K562 (cell line): ENCODE measurements around the gene LRRC8E. TPM values are rescaled to one million over a fixed set of nuclear protein-coding genes. Genes with fewer than 3 reads are reported as not detected.

Source experiments
- BCOR ChIP-seq: fragments of 450-650 bp; IDR thresholded peaks from 2 replicates; pipeline ENCODE4 v1.6.1; 2016
- CBX8 ChIP-seq: fragments of 200-600 bp; sonication (generic); IDR thresholded peaks from 2 replicates; pipeline ENCODE4 v1.6.1; 2012; ENCODE audit warnings: borderline replicate concordance, mixed run types, low read depth, mild to moderate bottlenecking, moderate library complexity, mixed read lengths, low read length, control low read depth, inconsistent platforms; ENCODE audit not compliant: poor library complexity, severe bottlenecking; ENCODE audit errors: extremely low read depth
- EGR1 ChIP-seq: fragments of 450-650 bp; conservative IDR thresholded peaks from 2 replicates; pipeline ENCODE4 v1.6.1; 2017; ENCODE audit warnings: mild to moderate bottlenecking
- FOXA1 ChIP-seq: fragments of 450-650 bp; IDR thresholded peaks from 2 replicates; pipeline ENCODE4 v1.6.1; 2016; ENCODE audit warnings: mild to moderate bottlenecking, borderline replicate concordance
- GABPA ChIP-seq: fragments of 200-800 bp; sonication (Bioruptor generic); conservative IDR thresholded peaks from 2 replicates; pipeline ENCODE4 v1.6.1; 2016; ENCODE audit warnings: low read depth, missing genetic modification characterization, missing compliant biosample characterization
- GABPB1 ChIP-seq: sonication (generic); formaldehyde crosslinking; IDR thresholded peaks from 2 replicates; pipeline ENCODE4 v1.8.0; 2022; ENCODE audit warnings: mild to moderate bottlenecking, missing genetic modification reagents
- GTF3C2 ChIP-seq: IDR thresholded peaks from 3 replicates; pipeline ENCODE4 v1.6.1; 2011; ENCODE audit warnings: borderline replicate concordance, mild to moderate bottlenecking, moderate library complexity; ENCODE audit not compliant: insufficient read length; ENCODE audit errors: extremely low read depth
- HCFC1 ChIP-seq: IDR thresholded peaks from 2 replicates; pipeline ENCODE4 v1.6.1; 2012; ENCODE audit warnings: low read depth, low read length, improper control_type of control experiment
- HDGF ChIP-seq: fragments of 450-650 bp; IDR thresholded peaks from 2 replicates; pipeline ENCODE4 v1.6.1; 2016
- HMBOX1 ChIP-seq: sonication (generic); IDR thresholded peaks from 2 replicates; pipeline ENCODE4 v1.6.1; 2016
- MED1 ChIP-seq: sonication (generic); formaldehyde crosslinking; IDR thresholded peaks from 2 replicates; pipeline ENCODE4 v1.8.1; 2023; ENCODE audit warnings: missing genetic modification reagents, borderline replicate concordance
- NFIX ChIP-seq: fragments of 250-450 bp; sonication (Bioruptor Pico); IDR thresholded peaks from 2 replicates; pipeline ENCODE4 v1.4.0; 2020; ENCODE audit warnings: low read depth, mild to moderate bottlenecking, moderate library complexity
- PTBP1 ChIP-seq: fragments of 200-400 bp; formaldehyde crosslinking; IDR thresholded peaks from 2 replicates; pipeline ENCODE4 v1.6.1; 2017; ENCODE audit warnings: low read depth, low read length
- RBFOX2 ChIP-seq: fragments of 200-400 bp; formaldehyde crosslinking; IDR thresholded peaks from 2 replicates; pipeline ENCODE4 v1.6.1; 2017; ENCODE audit warnings: low read depth, mild to moderate bottlenecking, low read length, moderate library complexity
- RFX5 ChIP-seq: IDR thresholded peaks from 2 replicates; pipeline ENCODE4 v1.6.1; 2011; ENCODE audit warnings: low read depth, mild to moderate bottlenecking, improper control_type of control experiment, low read length
- TEAD2 ChIP-seq: fragments of 450-650 bp; IDR thresholded peaks from 2 replicates; pipeline ENCODE4 v1.6.1; 2016; ENCODE audit warnings: missing genetic modification characterization, control low read depth, missing compliant biosample characterization
- ZNF274 ChIP-seq: IDR thresholded peaks from 2 replicates; pipeline ENCODE4 v1.6.1; 2011; ENCODE audit warnings: low read depth, mild to moderate bottlenecking, low read length, moderate library complexity, borderline replicate concordance
- polyA plus RNA-seq, 8 experiments: library from polyadenylated mRNA; depleted of rRNA in 4 of 8; stranded (reverse) in 5 of 8; unstranded in 3 of 8; fragments of >200 nt; fragmentation: Nextera tagmentation in 2 of 8; fragmentation: Illumina TruSeq in 1 of 8; extraction: Ambion mirVana in 2 of 8; extraction: Trizol in 1 of 8; gene quantifications; 2 replicates each; pipeline versions ENCODE4 v1.2.1 to v1.2.3, GENCODE V29; 2011 to 2014; ENCODE audit warnings: inconsistent platforms in 1 of 8, missing spikeins in 1 of 8
- total RNA-seq, 7 experiments: library from RNA; depleted of rRNA in 6 of 7; stranded (reverse); fragments of >200 nt in 6 of 7; fragmentation: Illumina TruSeq in 2 of 7; extraction: Trizol in 2 of 7; gene quantifications; 2 replicates each; pipeline versions ENCODE4 v1.2.1 to v1.2.3, GENCODE V29; 2011 to 2021; ENCODE audit warnings: low replicate concordance in 1 of 7
- TF ChIP-seq, protein P1 (sequence below), 2 experiments: fragments of 150-350 bp in 1 of 2; IDR thresholded peaks; 2 replicates each; pipeline ENCODE4 v1.6.1; 2012 to 2016; ENCODE audit warnings: low read depth in 2 of 2, low read length in 2 of 2, mild to moderate bottlenecking in 1 of 2, moderate library complexity in 1 of 2
- TF ChIP-seq, protein P2 (sequence below): fragments of 250-450 bp; sonication (Bioruptor Pico); IDR thresholded peaks from 2 replicates; pipeline ENCODE4 v1.5.0; 2021

Gene LRRC8E
- total and polyA plus RNA-seq, 9 of the 15 experiments (the other 6 are each of a cell fraction or from before 2014, with no cell fraction given): 0.08 to 5.7 (median 3.5) TPM; not detected in 1

DNA sequence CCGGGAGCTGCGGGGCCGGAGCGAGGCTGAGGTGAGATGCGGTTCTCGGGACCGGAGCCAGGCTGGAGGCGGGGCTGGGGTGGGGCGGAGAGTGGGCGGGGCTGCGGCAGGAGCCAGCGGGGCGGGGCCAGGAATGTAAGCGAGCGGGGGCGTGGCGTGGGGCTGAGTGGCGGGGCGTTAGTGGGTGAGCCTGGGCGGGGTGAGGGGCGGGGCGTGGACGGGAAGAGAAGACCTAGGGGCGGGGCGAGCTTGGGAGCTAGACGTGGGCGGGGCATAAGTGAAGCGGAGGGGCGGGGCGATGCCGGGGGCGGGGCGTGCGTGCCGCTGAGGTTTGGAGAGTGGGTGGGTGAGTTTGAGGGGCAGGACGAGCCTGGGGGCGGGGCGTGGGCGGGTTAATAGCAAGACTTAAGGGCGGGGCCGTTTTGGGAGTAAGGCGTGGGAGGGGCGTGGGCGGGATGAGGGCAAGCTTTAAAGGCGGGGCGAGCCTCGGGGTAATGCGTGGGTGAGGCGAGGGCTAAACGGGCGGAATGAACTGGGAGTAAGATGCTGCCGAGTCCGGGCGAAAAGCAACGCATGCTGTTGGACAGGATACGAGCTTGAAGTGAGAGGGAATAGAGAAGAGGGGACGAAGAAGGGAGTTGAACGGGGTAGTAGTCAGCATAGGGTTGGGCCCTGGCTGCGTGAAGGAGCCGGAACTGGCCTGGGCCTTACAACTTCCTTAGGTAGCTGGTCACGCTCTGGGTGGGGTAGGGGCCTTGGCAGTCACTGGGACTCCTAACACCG, 32.4 kb downstream of the LRRC8E start (continued):
- no peak for TF ChIP-seq GTF3C2
- TF ChIP-seq HDGF: peak; percentile 72; the same call in 1 of the 2 replicates
- no peak for TF ChIP-seq NFIX (CRISPR knock-in tag)
- TF ChIP-seq RBFOX2: peak; percentile 10
- no peak for TF ChIP-seq CBX8
- TF ChIP-seq HMBOX1: no peak
- TF ChIP-seq GABPA: no peak
- no peak for TF ChIP-seq PTBP1
- TF ChIP-seq GABPB1: no peak
- TF ChIP-seq FOXA1: no peak
- TF ChIP-seq ZNF274: no peak
- peak; percentile 64 for TF ChIP-seq BCOR
- TF ChIP-seq EGR1: peak; percentile 100
- TF ChIP-seq TEAD2 (tag): no peak
- TF ChIP-seq, protein P1, sequence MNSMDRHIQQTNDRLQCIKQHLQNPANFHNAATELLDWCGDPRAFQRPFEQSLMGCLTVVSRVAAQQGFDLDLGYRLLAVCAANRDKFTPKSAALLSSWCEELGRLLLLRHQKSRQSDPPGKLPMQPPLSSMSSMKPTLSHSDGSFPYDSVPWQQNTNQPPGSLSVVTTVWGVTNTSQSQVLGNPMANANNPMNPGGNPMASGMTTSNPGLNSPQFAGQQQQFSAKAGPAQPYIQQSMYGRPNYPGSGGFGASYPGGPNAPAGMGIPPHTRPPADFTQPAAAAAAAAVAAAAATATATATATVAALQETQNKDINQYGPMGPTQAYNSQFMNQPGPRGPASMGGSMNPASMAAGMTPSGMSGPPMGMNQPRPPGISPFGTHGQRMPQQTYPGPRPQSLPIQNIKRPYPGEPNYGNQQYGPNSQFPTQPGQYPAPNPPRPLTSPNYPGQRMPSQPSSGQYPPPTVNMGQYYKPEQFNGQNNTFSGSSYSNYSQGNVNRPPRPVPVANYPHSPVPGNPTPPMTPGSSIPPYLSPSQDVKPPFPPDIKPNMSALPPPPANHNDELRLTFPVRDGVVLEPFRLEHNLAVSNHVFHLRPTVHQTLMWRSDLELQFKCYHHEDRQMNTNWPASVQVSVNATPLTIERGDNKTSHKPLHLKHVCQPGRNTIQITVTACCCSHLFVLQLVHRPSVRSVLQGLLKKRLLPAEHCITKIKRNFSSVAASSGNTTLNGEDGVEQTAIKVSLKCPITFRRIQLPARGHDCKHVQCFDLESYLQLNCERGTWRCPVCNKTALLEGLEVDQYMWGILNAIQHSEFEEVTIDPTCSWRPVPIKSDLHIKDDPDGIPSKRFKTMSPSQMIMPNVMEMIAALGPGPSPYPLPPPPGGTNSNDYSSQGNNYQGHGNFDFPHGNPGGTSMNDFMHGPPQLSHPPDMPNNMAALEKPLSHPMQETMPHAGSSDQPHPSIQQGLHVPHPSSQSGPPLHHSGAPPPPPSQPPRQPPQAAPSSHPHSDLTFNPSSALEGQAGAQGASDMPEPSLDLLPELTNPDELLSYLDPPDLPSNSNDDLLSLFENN (IDR thresholded peaks at IDR 0.05; ENCODE audit: low read depth in 2 of 2, low read length in 2 of 2): 0 out of 4 replicates have a peak, but pooled peaks of 1 of the 2 experiments have one; percentile 31
- TF ChIP-seq HCFC1: no peak
- no peak for TF ChIP-seq RFX5
- no peak for TF ChIP-seq MED1 (CRISPR knock-in tag)
- TF ChIP-seq, protein P2, sequence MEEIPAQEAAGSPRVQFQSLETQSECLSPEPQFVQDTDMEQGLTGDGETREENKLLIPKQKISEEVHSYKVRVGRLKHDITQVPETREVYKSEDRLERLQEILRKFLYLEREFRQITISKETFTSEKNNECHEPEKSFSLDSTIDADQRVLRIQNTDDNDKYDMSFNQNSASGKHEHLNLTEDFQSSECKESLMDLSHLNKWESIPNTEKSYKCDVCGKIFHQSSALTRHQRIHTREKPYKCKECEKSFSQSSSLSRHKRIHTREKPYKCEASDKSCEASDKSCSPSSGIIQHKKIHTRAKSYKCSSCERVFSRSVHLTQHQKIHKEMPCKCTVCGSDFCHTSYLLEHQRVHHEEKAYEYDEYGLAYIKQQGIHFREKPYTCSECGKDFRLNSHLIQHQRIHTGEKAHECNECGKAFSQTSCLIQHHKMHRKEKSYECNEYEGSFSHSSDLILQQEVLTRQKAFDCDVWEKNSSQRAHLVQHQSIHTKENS: no peak
